ENCODE results near the gene KCNN3. TPM values are rescaled to one million over a fixed set of nuclear protein-coding genes. Genes with fewer than 3 reads are reported as not detected.

The KCNN3 gene
- total and polyA plus RNA-seq, 2 of the 13 experiments (the other 11 are each of a cell fraction or from before 2014, with no cell fraction given), result not detected

DNA sequence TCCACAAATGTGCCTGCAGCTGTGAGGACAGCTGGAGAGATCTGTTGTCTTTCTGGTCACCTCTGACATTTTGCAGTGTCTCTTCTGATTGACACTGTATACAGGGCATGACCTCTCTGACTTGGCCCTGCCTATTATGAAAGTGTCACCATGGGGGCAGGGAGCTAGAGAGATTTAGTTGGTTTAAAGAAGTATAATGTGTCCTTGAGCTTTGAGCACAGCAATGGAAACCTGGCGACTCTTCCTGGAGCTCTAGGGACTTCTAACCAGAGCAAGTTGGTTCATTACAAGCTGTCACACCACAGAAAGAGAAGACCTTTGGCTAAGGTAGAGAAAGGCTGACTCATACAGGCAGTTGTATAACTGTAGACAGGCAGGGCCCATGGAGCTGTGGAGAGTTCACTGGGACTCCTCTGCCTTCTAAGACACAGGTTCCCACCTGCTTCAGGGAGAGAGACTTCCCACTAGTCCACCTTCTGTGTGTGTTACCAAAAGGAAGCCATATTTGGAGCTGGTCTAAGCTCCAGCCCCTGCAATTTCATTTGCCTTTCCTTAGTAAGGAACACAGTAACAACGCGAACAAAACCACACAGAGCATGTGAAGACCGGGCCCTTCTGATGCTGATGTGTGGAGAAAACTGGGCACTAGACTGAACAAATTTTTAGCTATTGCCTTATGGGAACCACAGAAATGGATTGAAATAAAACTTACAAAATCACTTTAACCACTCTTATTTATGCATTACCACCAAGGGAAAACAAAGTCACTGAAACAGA is 171.6 kb downstream of the KCNN3 start (continued):
- TF ChIP-seq SOX13 (IDR thresholded peaks at IDR 0.05), result 0 out of 2 replicates have a peak, but pooled peaks have one; percentile 62
- peak in 1 of 2 experiments; percentile 86; a peak in 2 of 4 replicates for TF ChIP-seq SOX13 (CRISPR knock-in tag; conservative IDR thresholded peaks at IDR 0.05 in 1 of 2, IDR thresholded peaks at IDR 0.05 in 1 of 2)
- no peak for TF ChIP-seq BHLHE40 (IDR thresholded peaks at IDR 0.05; ENCODE audit: low read length)
- TF ChIP-seq SKI (IDR thresholded peaks at IDR 0.05; ENCODE audit: partially characterized antibody), result no peak
- peak; percentile 56 for TF ChIP-seq PHF21A (CRISPR knock-in tag; IDR thresholded peaks at IDR 0.05)
- TF ChIP-seq ZKSCAN8 (CRISPR knock-in tag; IDR thresholded peaks at IDR 0.05; ENCODE audit: borderline replicate concordance), result peak; percentile 98
- TF ChIP-seq, protein P1, sequence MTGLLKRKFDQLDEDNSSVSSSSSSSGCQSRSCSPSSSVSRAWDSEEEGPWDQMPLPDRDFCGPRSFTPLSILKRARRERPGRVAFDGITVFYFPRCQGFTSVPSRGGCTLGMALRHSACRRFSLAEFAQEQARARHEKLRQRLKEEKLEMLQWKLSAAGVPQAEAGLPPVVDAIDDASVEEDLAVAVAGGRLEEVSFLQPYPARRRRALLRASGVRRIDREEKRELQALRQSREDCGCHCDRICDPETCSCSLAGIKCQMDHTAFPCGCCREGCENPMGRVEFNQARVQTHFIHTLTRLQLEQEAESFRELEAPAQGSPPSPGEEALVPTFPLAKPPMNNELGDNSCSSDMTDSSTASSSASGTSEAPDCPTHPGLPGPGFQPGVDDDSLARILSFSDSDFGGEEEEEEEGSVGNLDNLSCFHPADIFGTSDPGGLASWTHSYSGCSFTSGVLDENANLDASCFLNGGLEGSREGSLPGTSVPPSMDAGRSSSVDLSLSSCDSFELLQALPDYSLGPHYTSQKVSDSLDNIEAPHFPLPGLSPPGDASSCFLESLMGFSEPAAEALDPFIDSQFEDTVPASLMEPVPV (CRISPR knock-in tag; IDR thresholded peaks at IDR 0.05), result no peak
- TF ChIP-seq, protein P2, sequence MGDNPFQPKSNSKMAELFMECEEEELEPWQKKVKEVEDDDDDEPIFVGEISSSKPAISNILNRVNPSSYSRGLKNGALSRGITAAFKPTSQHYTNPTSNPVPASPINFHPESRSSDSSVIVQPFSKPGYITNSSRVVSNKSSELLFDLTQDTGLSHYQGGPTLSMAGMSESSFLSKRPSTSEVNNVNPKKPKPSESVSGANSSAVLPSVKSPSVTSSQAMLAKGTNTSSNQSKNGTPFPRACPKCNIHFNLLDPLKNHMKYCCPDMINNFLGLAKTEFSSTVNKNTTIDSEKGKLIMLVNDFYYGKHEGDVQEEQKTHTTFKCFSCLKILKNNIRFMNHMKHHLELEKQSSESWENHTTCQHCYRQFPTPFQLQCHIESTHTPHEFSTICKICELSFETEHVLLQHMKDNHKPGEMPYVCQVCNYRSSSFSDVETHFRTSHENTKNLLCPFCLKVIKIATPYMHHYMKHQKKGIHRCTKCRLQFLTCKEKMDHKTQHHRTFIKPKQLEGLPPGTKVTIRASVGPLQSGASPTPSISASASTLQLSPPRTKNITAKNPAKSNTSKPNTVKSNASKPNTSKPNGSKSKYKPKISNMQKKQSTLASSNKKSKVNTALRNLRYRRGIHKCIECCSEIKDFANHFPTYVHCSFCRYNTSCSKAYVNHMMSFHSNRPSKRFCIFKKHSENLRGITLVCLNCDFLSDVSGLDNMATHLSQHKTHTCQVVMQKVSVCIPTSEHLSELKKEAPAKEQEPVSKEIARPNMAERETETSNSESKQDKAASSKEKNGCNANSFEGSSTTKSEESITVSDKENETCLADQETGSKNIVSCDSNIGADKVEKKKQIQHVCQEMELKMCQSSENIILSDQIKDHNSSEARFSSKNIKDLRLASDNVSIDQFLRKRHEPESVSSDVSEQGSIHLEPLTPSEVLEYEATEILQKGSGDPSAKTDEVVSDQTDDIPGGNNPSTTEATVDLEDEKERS (CRISPR knock-in tag; IDR thresholded peaks at IDR 0.05), result no peak
- peak; percentile 43 for TF ChIP-seq ASH2L (IDR thresholded peaks at IDR 0.05; ENCODE audit: insufficient read length, low read depth, low read length)
- TF ChIP-seq, protein P3, sequence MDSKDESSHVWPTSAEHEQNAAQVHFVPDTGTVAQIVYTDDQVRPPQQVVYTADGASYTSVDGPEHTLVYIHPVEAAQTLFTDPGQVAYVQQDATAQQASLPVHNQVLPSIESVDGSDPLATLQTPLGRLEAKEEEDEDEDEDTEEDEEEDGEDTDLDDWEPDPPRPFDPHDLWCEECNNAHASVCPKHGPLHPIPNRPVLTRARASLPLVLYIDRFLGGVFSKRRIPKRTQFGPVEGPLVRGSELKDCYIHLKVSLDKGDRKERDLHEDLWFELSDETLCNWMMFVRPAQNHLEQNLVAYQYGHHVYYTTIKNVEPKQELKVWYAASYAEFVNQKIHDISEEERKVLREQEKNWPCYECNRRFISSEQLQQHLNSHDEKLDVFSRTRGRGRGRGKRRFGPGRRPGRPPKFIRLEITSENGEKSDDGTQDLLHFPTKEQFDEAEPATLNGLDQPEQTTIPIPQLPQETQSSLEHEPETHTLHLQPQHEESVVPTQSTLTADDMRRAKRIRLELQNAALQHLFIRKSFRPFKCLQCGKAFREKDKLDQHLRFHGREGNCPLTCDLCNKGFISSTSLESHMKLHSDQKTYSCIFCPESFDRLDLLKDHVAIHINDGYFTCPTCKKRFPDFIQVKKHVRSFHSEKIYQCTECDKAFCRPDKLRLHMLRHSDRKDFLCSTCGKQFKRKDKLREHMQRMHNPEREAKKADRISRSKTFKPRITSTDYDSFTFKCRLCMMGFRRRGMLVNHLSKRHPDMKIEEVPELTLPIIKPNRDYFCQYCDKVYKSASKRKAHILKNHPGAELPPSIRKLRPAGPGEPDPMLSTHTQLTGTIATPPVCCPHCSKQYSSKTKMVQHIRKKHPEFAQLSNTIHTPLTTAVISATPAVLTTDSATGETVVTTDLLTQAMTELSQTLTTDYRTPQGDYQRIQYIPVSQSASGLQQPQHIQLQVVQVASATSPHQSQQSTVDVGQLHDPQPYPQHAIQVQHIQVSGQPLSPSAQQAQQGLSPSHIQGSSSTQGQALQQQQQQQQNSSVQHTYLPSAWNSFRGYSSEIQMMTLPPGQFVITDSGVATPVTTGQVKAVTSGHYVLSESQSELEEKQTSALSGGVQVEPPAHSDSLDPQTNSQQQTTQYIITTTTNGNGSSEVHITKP (CRISPR knock-in tag; IDR thresholded peaks at IDR 0.05; ENCODE audit: low read depth), result peak; percentile 45; the same call in 1 of the 2 replicates
- peak; percentile 93; the same call in 1 of the 2 replicates for TF ChIP-seq ATM (IDR thresholded peaks at IDR 0.05; ENCODE audit: borderline replicate concordance)
- no peak for TF ChIP-seq ZNF3 (CRISPR knock-in tag; IDR thresholded peaks at IDR 0.05)
- peak; percentile 98 for TF ChIP-seq NR2F2 (IDR thresholded peaks at IDR 0.05; ENCODE audit: borderline replicate concordance, low read depth)
- TF ChIP-seq, protein P4, sequence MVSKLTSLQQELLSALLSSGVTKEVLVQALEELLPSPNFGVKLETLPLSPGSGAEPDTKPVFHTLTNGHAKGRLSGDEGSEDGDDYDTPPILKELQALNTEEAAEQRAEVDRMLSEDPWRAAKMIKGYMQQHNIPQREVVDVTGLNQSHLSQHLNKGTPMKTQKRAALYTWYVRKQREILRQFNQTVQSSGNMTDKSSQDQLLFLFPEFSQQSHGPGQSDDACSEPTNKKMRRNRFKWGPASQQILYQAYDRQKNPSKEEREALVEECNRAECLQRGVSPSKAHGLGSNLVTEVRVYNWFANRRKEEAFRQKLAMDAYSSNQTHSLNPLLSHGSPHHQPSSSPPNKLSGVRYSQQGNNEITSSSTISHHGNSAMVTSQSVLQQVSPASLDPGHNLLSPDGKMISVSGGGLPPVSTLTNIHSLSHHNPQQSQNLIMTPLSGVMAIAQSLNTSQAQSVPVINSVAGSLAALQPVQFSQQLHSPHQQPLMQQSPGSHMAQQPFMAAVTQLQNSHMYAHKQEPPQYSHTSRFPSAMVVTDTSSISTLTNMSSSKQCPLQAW (CRISPR knock-in tag; IDR thresholded peaks at IDR 0.05), result peak; percentile 69
- TF ChIP-seq HDAC2 (CRISPR knock-in tag; IDR thresholded peaks at IDR 0.05), result peak; percentile 49
- no peak for TF ChIP-seq TEAD3 (CRISPR knock-in tag; optimal IDR thresholded peaks at IDR 0.05; ENCODE audit: borderline replicate concordance)

Measured in HepG2 (cell line).